Testis (tissue), 3 donors: ENCODE measurements around the gene LPCAT3. TPM values are rescaled to one million over a fixed set of nuclear protein-coding genes. Genes with fewer than 3 reads are reported as not detected.
"Not testable (repeated sequence)": the region's sequence is repeated elsewhere in the genome, so short reads cannot be mapped to it uniquely, and the experiment has no call there.

ENCODE experiments used
- DNase-seq: peaks from one replicate; pipeline ENCODE4 v3.0.0-alpha.2; 2019
- H3K27ac ChIP-seq, 2 donors: fragments of 200-600 bp; sonication (generic); one replicate each; pipeline ENCODE4 v1.5.1; 2019
- H3K27me3 ChIP-seq: fragments of 200-600 bp; sonication (generic); one replicate; pipeline ENCODE4 v1.5.1; 2019
- H3K36me3 ChIP-seq: fragments of 200-600 bp; sonication (generic); one replicate; pipeline ENCODE4 v1.5.1; 2017; ENCODE audit warnings: low read depth; ENCODE audit errors: missing control alignments
- H3K4me1 ChIP-seq: fragments of 200-600 bp; sonication (generic); one replicate; pipeline ENCODE4 v1.5.1; 2019
- H3K4me3 ChIP-seq, 2 donors: fragments of 200-600 bp; sonication (generic); one replicate each; pipeline ENCODE4 v1.5.1; 2017 to 2019
- H3K9me3 ChIP-seq: fragments of 200-600 bp; sonication (generic); one replicate; pipeline ENCODE4 v1.5.1; 2017
- CTCF ChIP-seq, 3 experiments: fragments of 450-650 bp in 2 of 3; fragments of 200-600 bp in 1 of 3; sonication (generic) in 1 of 3; IDR thresholded peaks; one replicate each; pipeline ENCODE4 v1.5.1; 2016 to 2019; ENCODE audit warnings: antibody characterized with exemption in 3 of 3, mild to moderate bottlenecking in 2 of 3, moderate library complexity in 1 of 3
- POLR2A ChIP-seq: fragments of 450-650 bp; IDR thresholded peaks from one replicate; pipeline ENCODE4 v1.6.1; 2017; ENCODE audit warnings: antibody characterized with exemption, mild to moderate bottlenecking, moderate library complexity
- WGBS, 2 donors: methylation state at CpG; one replicate each; pipeline ENCODE4 v1.1.5; 2018; 5-methylcytosine and 5-hydroxymethylcytosine counted together
- intact Hi-C: fragments of 100-400 bp; cut with DNase I; formaldehyde crosslinking; loops from one replicate; pipeline ENCODE4 v1.15.1; 2023; ENCODE audit warnings: low total_unique reads
- polyA plus RNA-seq: library from polyadenylated mRNA; stranded (reverse); fragments of 350-450 nt; fragmentation: Illumina TruSeq; extraction: RNeasy Lipid Tissue Mini Kit (QIAGEN cat#74804); gene quantifications from one replicate; pipeline ENCODE4 v1.2.3, GENCODE V29; 2014; ENCODE audit warnings: low read depth, low replicate concordance; ENCODE audit not compliant: insufficient read depth
- total RNA-seq, 2 donors: library from RNA; depleted of rRNA; stranded (reverse); fragments of >200 nt; gene quantifications; one replicate each; pipeline ENCODE4 v1.2.3, GENCODE V29; 2016

LPCAT3 gene
- total and polyA plus RNA-seq, 3 donors from 2014 or later, result 26.0 to 33.2 (median 30.2) TPM

GRCh38 chr12:7012024-7012607, 6.2 kb downstream of the LPCAT3 start:
- H3K36me3 ChIP-seq, result no peaks in the 10 kb centered on the region
- peaks cover 2% of the 10 kb centered on the region for H3K4me1 ChIP-seq
- TF ChIP-seq CTCF (IDR thresholded peaks at IDR 0.05) (no peak), POLR2A (no peak)
- no peak overlapping the region for H3K4me3 ChIP-seq
- H3K27me3 ChIP-seq, result no peaks in the 10 kb centered on the region
- H3K9me3 ChIP-seq, result no peaks in the 10 kb centered on the region
- DNase-seq, result no peak
- no peak overlapping the region for H3K27ac ChIP-seq
- 84 to 89% methylated on average over 4 of the region's 4 CpGs for WGBS, 2 donors
- intact Hi-C loops, result no loop called here

GRCh38 chr12:7011398-7011797, 6.9 kb downstream of the LPCAT3 start:
- H3K4me3 ChIP-seq, H3K27ac ChIP-seq, DNase-seq, H3K9me3 ChIP-seq, H3K36me3 ChIP-seq, intact Hi-C loops, H3K4me1 ChIP-seq, H3K27me3 ChIP-seq: not testable (repeated sequence)
- 77 to 87% methylated on average over 4 of the region's 4 CpGs for WGBS, 2 donors

- H3K4me3 ChIP-seq, result no peak overlapping the region
- TF ChIP-seq POLR2A (no peak), CTCF (IDR thresholded peaks at IDR 0.05) (no peak)
- no peak overlapping the region for H3K27ac ChIP-seq
- no peak for DNase-seq
- intact Hi-C loops, result no loop called here
- no peaks in the 10 kb centered on the region for H3K36me3 ChIP-seq
- H3K9me3 ChIP-seq, result no peaks in the 10 kb centered on the region
- H3K4me1 ChIP-seq, result no peaks in the 10 kb centered on the region
- no peaks in the 10 kb centered on the region for H3K27me3 ChIP-seq
These were observed 8.8 kb downstream of the LPCAT3 start for GRCh38 chr12:7009512-7009911.

GRCh38 chr12:7008864-7009263, 9.4 kb downstream of the LPCAT3 start:
- Histone ChIP-seq H3K36me3 (no peaks in the 10 kb centered on the region), H3K4me3 (no peak overlapping the region), H3K4me1 (no peaks in the 10 kb centered on the region), H3K27me3 (no peaks in the 10 kb centered on the region), H3K9me3 (no peaks in the 10 kb centered on the region), H3K27ac (no peak overlapping the region)
- WGBS, 2 donors, result 98 to 100% methylated on average over 2 of the region's 2 CpGs
- intact Hi-C loops, result no loop called here
- TF ChIP-seq POLR2A, result no peak
- DNase-seq, result no peak

- H3K4me1 ChIP-seq, result peaks cover 6% of the 10 kb centered on the region
- intact Hi-C loops, result no loop called here
- H3K9me3 ChIP-seq, result no peaks in the 10 kb centered on the region
- no peak for DNase-seq
- no peaks in the 10 kb centered on the region for H3K36me3 ChIP-seq
- no peaks in the 10 kb centered on the region for H3K27me3 ChIP-seq
- 92 to 99% methylated on average over 3 of the region's 3 CpGs for WGBS, 2 donors
- TF ChIP-seq CTCF (IDR thresholded peaks at IDR 0.05) (no peak), POLR2A (no peak)
- H3K27ac ChIP-seq, result no peak overlapping the region
- no peak overlapping the region for H3K4me3 ChIP-seq
These were observed 11.6 kb downstream of the LPCAT3 start for GRCh38 chr12:7006639-7007038.

GRCh38 chr12:7005311-7005710, 13.0 kb downstream of the LPCAT3 start:
- peaks cover 6% of the 10 kb centered on the region for H3K4me1 ChIP-seq
- H3K27ac ChIP-seq, result no peak overlapping the region
- no peak for TF ChIP-seq CTCF (IDR thresholded peaks at IDR 0.05)
- no peak for TF ChIP-seq POLR2A
- H3K36me3 ChIP-seq, result no peaks in the 10 kb centered on the region
- DNase-seq, result no peak
- intact Hi-C loops, result no loop called here
- no peaks in the 10 kb centered on the region for H3K27me3 ChIP-seq
- no peaks in the 10 kb centered on the region for H3K9me3 ChIP-seq
- WGBS, 2 donors, result 91 to 94% methylated on average over 2 of the region's 2 CpGs
- no peak overlapping the region for H3K4me3 ChIP-seq
